Muscle of back (tissue), 11 donors: ENCODE results near the gene ANKRD17. TPM values are rescaled to one million over a fixed set of nuclear protein-coding genes. Genes with fewer than 3 reads are reported as not detected.
"Not testable (repeated sequence)": the region's sequence is repeated elsewhere in the genome, so short reads cannot be mapped to it uniquely, and the experiment has no call there.

Experiments
- DNase-seq, 3 donors: peaks; one replicate each; pipeline versions ENCODE4 v3.0.0 to v3.0.0-alpha.2; 2013
- polyA plus RNA-seq, 10 donors: library from polyadenylated mRNA; unstranded; fragments of 120-200 nt; gene quantifications; one replicate each; pipeline ENCODE4 v1.2.1, GENCODE V29; 2013; ENCODE audit not compliant: insufficient read length in 10 of 10

The ANKRD17 gene
- polyA plus RNA-seq, 10 donors: 41.7 to 62.9 (median 48.5) TPM

GRCh38 chr4:73208376-73208775 lies 50.2 kb downstream of the ANKRD17 start:
- peak in 1 of 3 donors; percentile 38 for DNase-seq

GRCh38 chr4:73206236-73206635 lies 52.4 kb downstream of the ANKRD17 start:
- no peak for DNase-seq

- no peak for DNase-seq
Measured at GRCh38 chr4:73205482-73205881, 53.1 kb downstream of the ANKRD17 start.

GRCh38 chr4:73203976-73204375 lies 54.6 kb downstream of the ANKRD17 start:
- not testable (repeated sequence) for DNase-seq

DNA sequence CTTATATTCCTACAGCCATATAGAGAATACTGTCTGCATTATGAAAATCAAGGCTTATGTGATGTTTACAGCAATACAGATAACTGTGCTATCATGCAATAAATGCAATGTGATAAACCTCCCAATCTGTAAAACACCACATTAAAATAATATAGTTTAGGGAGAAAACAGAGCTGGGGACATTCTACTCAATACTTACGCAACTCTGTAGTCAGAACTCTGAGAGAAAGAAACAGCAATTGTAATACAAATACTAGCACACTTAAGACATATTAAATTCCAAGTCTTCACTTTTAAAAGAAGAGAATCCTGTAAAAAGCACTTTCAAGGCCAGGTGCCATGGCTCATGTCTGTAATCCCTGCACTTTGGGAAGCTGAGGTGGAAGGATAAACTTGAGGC lies 61.4 kb downstream of the ANKRD17 start:
- no peak for DNase-seq

- no peak for DNase-seq
Measured at GRCh38 chr4:73194064-73194463, 64.5 kb downstream of the ANKRD17 start.

GRCh38 chr4:73193659-73194058 lies 64.9 kb downstream of the ANKRD17 start:
- no peak for DNase-seq

- DNase-seq: no peak
Measured at GRCh38 chr4:73193155-73193554, 65.4 kb downstream of the ANKRD17 start.

DNA sequence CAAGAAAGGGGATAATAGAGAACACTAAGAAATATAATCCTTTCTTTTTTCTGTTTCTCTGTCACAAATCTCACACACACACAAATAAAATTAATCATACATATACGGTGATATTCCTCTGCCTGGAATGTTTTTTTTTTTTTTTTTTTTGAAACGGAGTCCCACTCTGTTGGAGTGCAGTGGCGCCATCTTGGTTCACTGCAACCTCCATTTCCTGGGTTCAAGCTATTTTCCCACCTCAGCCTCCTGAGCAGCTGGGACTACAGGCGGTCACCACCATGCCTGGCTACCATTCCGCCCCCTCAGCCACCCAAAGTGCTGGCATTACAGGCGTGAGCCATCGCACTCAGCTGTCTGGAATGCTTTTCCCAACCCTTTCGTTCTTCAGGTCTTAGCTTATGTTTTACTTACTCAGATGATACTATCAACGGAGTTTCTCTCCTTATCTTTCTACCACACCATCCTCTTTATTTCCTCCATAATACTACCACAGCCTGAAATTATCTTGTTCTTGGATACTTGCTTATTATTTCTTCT lies 69.3 kb downstream of the ANKRD17 start:
- DNase-seq: no peak

GRCh38 chr4:73187325-73187724 lies 71.3 kb downstream of the ANKRD17 start:
- DNase-seq: no peak

DNA sequence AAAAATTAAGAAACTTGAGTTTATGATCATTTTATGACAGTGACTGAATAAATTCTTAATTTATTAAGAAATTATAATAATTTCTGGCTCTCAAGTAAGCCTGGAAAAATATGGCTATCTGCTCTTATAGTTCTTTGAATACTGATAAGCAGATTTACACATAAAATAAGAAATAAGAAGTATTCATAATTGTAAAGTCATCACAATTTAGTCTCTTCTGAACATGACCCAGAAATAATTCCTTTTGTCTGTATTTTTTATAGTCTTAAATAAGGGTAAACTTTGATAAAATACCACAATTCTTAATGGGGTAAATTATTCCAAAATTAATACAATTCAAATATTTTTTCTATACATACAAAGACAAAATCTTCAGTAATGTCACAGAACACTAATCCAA lies 72.7 kb downstream of the ANKRD17 start:
- DNase-seq: no peak

GRCh38 chr4:73181231-73181630 lies 77.4 kb downstream of the ANKRD17 start:
- DNase-seq: no peak

GRCh38 chr4:73178389-73178788 lies 80.2 kb downstream of the ANKRD17 start:
- no peak for DNase-seq

- DNase-seq: no peak
Measured at GRCh38 chr4:73172161-73172560, 86.4 kb downstream of the ANKRD17 start.

DNA sequence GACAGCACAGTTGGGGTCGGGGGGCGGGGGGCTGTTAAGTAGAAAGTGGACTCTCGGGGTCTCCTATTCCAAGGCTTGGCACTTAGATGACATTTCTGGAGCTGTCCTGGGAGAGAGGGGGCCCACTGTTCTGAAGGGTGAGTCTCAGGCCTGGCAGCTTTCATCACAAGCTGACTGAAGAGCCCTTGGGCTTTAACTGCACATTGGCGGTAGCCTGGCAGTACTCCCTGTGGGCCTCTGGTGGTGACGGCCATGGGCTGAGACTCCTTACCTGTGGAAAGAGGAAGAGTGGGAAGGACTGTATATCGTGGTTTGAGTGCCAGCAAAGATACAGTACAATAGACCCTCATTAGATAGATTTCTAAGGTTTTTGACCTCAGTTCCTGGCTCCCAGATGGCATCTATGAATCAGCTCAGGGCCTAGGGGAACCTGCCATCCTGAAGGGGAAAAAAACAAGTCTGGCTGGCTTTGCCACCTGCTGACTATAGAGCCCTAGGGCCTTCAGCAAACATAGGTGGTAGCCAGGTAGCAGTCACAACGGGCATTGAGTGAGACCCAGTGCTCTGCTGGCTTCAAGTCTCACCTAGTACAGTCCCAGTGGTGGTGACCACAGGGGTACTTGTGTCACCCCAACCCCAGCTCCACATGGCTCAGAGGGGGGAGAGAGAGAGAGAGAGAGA lies 87.9 kb downstream of the ANKRD17 start:
- no peak for DNase-seq

DNA sequence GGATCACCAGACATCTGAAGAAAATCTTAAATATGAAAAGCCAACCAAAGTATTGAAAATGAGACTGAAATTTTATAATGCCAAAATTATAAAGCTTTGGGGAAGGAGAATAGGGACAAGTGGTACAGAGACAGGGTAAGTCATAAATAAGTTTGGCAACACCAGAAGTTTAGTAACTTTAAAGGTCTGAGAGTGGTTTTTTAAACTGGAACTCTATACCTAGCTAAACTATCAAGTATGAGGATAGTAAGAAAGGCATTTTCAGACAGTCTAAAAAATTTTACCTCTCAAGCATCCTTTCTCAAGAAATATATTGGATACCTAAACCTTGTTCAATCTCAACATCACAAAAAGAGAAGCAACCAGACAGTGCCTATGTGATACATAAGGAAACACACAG lies 92.4 kb downstream of the ANKRD17 start:
- DNase-seq: no peak

DNA sequence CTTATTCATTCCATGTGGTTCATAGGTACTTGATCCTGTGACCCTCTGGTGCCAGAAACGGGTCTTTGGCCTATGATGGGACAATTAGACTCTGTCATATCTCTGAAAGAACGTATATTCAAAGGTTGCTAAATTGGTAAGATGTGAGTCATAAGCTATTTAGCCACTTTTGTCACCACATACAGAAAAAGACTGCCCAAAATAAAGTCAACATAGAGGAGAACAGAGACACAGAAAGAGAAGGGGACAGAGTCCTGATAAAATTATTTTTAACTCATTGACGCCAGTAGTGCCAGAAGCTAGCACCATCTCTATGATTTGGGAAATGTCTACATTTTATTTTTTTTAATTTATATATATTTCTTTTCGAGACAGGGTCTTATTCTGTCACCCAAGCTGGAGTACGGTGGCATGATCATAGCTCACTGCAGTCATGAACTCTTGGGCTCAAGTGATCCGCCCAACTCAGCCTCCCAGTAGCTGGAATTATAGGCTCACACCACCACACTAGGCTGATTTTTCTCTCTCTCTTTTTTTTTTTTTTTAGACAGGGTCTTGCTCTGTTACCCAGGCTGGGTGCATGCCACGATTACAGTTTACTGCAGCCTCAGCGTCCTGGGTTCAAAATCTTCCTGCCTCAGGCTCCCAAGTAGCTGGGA lies 96.9 kb downstream of the ANKRD17 start:
- no peak for DNase-seq

GRCh38 chr4:73156394-73156793 lies 102.2 kb downstream of the ANKRD17 start:
- no peak for DNase-seq

- no peak for DNase-seq
Measured at GRCh38 chr4:73152893-73153292, 105.7 kb downstream of the ANKRD17 start.

GRCh38 chr4:73142995-73143547 lies 115.5 kb downstream of the ANKRD17 start:
- no peak for DNase-seq

DNA sequence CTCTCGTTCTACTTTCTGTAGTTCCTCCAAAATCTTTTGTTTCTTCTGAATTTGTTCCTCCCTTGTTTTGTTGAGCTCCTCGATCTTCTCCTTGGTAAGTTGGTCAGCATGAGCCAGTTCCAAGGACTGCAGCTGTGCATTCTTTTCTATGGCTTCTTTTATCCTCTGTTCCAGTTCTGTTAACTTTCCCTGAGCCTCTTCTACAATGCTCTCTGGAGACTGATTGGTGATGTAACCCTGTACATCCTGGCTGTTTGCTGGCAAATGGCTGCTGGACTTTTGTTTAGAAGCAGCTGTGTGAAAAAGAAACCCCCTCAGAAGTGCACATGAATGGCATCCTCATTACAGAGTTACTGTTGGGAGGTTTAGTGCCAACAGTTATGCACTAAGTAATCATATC lies 118.6 kb downstream of the ANKRD17 start:
- DNase-seq: peak in 2 of 3 donors; percentile 20 to 44

- DNase-seq: no peak
Measured at GRCh38 chr4:73139245-73139644, 119.4 kb downstream of the ANKRD17 start.

DNA sequence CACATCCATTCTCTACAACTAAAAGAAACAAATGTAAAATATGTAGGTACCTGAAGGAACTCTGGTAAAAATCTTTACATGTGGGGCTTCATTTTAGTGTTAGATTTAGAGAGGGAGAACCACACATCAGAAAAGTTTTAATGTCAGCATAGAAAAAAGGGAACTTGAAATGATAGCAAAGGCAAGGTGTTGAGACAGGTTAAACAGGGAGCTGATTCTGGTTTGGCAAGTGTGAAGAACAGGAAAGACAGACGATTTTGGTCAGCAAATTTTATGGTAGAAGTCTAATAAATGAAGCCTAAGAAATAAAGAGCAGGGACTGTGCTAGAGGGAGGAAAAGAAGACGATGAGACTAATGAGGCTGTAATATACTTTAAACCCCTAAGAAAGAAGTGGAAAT lies 121.5 kb downstream of the ANKRD17 start:
- no peak for DNase-seq
